Myocyte (in vitro differentiated cells): ENCODE measurements around the gene MEAF6. TPM values are rescaled to one million over a fixed set of nuclear protein-coding genes. Genes with fewer than 3 reads are reported as not detected.
"Not testable (repeated sequence)": the region's sequence is repeated elsewhere in the genome, so short reads cannot be mapped to it uniquely, and the experiment has no call there.

ENCODE experiments used
- DNase-seq: peaks from one replicate; pipeline ENCODE4 v3.0.0-alpha.2; 2012; ENCODE audit warnings: low read depth
- total RNA-seq: library from RNA; depleted of rRNA; stranded (reverse); fragments of >200 nt; gene quantifications from 2 replicates; pipeline ENCODE4 v1.2.3, GENCODE V29; 2014

Gene MEAF6
- total RNA-seq, 1 donor from 2014 or later = 88.6 TPM

DNA sequence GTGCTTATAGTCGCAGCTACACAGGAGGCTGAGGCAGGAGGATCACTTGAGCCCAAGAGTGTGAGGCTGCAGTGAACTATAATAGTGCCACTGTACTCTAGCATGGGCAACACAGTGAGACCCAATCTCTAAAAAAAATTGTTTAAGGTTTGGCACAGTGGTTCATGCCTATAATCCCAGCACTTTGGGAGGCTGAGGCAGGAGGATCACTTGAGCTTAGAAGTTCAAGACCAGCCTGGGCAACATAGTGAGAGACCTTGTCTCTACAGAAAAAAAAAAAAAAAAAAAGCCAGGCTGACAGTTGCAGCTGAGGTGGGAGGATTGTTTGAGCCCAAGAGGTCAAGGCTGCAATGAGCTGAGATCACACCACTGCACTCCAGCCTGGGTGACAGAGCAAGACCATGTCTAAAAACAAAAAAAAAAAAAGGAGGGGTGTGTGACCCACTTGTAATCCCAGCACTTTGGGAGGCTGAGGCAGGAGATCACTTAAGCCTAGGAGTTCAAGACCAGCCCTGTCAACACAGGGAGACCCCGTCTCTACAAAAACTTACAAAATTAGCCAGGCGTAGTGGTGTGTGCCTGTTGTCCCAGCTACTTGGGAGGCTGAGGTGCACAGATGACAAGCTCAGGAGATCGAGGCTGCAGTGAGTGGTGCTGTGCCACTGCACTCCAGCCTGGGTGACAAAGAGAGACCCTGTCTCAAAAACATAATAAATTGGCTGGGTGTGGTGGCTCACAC lies 18.0 kb upstream of the MEAF6 start:
- DNase-seq = not testable (repeated sequence)

DNA sequence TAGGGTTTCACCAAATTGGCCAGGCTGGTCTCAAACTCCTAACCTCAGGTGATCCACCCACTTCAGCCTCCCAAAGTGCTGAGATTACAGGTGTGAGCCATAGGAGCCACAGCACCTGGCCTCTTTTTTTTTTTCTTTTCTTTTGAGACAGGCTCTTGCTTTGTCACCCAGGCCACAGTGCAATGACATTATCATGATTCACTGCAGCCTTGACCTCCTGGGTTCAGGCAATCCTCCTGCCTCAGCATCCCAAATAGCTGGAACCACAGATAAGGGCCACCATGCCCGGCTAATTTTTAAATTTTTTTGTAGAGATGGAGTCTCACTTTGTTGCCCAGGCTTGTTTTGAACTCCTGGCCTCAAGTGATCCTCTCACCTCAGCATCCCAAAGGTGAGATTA lies 15.3 kb upstream of the MEAF6 start:
- DNase-seq = not testable (repeated sequence)

DNA sequence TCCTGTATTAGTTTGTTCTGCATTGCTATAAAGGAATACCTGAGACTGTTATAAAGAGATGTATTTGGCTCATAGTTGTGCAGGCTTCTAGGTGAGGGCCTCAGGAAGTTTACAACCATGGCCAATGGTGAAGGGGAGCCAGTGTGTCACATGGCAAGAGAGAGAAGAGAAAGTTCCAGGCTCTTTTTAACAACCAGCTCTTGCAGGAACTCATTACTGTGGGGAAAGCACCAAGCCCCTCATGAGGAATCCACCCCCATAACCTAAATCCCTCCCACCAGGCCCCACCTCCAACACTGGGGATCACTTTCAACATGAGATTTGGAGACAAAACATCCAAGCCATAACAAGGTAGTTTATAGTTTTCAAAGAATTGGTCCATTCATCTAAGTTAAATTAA lies 5.0 kb upstream of the MEAF6 start:
- DNase-seq = no peak

DNA sequence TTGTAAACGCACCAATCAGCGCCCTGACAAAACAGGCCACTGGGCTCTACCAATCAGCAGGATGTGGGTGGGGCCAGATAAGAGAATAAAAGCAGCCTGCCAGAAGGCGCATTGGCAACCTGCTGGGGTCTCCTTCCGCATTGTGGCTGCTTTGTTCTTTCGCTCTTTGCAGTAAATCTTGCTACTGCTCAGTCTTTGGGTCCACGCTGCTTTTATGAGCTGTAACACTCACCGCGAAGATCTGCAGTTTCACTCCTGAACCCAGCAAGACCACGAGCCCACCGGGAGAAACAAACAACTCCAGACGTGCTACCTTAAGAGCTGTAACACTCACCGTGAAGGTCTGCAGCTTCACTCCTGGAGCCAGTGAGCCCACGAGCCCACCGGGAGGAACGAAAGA lies 4.4 kb upstream of the MEAF6 start:
- DNase-seq = not testable (repeated sequence)

DNA sequence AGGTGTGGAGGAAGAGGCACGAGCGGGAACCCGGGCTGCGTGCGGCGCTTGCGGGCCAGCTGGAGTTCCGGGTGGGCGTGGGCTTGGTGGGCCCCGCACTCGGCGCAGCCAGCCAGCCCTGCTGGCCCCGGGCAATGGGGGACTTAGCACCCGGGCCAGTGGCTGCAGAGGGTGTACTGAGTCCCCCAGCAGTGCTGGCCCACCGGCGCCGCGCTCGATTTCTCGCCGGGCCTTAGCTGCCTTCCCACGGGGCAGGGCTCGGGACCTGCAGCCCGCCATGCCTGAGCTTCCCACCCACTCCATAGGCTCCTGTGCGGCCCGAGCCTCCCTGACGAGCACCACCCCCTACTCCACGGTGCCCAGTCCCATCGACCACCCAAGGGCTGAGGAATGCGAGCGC lies 3.7 kb upstream of the MEAF6 start:
- DNase-seq = not testable (repeated sequence)

DNA sequence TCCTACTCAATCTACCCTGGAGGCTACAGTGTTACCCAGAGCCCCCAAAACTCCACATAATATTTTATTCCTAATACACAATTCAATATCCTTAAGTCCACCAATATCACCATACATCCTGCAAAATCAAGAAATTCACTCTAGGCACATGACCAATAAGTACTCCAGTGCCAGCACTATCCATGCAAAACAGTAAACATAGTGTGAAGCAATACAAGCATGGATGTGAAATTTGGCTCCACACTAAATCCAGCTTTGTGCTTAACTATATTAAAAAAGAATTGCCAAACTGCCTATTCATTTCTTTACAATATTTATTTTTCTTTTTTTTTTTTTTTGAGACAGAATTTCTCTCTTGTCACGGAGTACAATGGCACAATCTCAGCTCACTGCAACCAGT lies 3.0 kb upstream of the MEAF6 start:
- no peak for DNase-seq

DNA sequence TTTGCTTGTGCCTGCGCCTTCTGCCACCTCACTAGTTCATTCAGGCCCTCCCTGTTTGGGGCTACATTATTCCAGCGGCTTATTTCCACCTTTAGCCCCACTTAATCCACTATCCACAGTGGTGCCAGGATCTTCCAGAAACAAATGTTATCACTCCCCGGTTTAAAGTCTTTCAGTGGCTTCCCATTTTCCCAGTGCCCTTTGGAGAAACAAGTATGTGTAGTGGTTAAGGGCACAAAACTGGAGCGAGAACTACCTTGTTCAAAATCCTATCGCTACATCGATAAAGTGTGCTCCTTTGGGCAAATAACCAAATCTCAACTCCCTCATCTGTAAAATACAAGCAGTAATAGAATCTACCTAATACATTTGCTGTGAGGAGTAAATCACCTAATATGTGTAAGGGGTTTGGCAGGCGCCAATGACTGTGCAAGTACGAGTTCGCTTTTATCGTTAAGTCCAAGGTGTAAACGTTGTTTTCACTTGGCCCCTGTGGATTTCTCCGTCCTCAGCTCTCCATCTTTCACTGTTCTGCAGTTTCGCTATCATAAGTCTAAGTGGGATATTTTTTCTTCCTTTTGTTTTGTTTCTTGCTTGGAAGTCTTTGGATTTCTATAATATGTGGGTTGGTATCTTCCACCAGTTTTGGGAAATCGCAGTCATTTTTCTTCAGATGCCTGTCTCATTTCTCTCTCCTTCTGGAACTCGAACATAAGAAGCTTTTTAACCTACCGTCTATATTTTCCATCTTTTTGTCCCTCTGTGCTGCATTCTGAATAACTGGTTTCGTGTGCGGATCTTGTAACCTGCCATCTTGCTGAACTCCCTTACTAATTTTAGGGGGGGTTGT lies 844 bp upstream of the MEAF6 start:
- no peak for DNase-seq

DNA sequence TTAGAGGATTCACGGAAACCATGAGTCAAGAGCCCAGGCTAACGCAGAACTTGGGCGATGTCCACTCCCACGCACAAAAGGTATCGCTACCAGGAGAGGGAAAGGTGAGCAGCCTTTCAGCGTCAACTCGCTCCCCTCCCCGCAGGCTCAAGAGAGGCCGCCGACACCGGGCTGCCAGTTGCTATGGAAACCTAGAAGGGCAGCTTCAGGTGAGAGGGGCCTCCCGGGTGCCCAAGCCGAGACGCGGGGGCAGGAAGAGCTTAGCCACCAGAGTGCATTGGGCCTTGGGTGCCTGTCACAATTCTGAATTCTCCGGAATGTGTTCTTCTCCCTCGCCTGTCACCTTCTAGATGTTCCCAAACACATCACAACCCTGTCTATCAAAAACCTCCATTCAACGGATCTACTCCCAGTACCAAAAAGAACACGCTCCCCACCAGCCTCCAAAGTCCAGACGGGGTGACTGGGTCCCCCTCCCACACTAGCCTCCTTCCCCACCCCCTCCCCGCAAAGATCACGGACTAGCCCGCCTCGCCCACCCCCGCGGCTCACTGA lies 694 bp downstream of the MEAF6 start:
- no peak for DNase-seq

DNA sequence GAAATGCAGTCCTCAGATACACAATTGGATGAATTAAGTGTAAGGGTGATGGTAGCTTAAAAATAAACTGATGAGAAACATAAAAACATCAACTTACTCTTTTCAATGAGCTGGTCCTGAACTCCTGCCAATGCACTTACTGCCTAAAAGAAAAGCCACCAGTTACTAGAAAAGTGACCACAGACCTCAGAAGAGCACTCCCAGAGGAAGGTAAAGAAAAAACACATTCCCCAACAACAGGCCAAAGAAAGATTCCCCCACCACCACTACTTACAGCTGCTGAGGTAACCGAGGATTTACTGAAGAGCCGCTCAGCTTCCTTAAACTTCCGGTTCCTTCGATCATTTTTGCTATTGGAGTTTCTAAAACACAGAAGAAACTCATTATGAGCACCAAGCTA lies 5.4 kb downstream of the MEAF6 start:
- DNase-seq = peak; percentile 46

DNA sequence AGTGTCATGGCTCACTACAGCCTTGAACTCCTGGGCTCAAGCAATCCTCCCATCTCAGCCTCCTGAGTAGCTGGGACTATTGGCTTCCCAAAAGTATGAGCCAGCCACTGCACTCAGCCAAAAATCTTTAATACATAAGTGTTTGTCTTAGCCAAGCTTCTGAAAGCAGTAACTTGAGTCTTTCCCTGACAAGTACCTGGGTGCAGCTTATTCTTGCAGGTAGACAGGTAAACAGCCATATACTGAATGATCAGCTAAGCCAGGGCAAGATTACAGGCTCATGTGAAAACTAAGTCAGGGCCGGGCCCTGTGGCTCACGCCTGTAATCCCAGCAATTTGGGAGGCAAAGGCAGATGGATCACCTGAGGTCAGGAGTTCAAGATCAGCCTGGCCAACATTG lies 7.8 kb downstream of the MEAF6 start:
- no peak for DNase-seq

DNA sequence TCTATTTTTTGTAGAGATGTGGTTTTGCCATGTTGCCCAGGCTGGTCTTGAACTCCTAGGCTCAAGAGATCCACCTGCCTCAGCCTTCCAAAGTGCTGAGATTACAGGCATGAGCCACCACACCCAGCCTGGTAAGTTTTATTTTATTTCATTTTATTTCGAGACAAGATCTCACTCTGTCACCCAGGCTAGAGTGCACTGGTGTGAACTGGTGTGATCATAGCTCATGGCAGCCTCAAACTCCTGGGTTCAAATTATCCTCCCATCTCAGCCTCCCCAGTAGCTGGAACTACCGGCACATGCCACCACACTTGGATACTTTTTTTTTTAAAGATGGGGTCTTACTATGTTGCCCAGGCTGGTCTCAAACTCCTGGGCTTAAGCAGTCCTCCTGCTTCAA lies 11.8 kb downstream of the MEAF6 start:
- DNase-seq = not testable (repeated sequence)

DNA sequence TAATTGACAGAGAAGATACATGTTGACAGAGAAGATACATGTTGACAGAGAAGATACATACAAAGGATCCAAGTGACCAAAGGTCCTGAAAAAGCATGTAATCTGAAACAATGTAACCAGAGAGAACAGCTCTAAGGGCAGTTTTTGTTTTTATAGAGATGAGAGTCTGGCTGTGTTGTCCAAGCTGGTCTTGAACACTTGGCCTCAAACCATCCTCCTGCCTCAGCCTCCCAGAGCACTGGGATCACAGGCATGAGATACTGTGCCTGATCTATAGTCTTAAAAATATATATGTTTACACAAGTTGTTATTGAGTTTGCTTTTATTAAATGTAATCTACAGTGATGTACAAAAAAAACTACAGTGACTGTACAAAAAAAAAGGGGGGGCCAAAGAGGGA lies 12.5 kb downstream of the MEAF6 start:
- DNase-seq = no peak

DNA sequence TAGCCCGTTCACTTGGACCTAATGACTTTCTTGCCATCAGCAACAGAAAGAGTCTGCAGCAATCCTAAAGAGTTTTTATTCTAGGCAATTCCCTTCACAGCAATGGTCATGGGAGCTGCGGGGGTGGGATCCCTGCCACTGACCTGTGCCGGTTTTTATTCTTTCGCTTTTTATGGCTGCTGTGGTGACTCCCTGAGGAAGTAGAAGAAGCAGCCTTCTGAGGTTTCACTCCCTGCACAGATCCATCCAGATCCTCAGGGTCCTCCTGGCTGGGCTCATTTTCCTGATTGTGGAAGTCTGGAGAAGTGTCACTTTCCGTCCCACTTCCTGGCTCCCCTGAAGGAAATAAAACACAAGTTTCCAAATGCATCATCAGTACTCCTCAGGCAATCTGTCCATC lies 12.9 kb downstream of the MEAF6 start:
- DNase-seq = no peak

DNA sequence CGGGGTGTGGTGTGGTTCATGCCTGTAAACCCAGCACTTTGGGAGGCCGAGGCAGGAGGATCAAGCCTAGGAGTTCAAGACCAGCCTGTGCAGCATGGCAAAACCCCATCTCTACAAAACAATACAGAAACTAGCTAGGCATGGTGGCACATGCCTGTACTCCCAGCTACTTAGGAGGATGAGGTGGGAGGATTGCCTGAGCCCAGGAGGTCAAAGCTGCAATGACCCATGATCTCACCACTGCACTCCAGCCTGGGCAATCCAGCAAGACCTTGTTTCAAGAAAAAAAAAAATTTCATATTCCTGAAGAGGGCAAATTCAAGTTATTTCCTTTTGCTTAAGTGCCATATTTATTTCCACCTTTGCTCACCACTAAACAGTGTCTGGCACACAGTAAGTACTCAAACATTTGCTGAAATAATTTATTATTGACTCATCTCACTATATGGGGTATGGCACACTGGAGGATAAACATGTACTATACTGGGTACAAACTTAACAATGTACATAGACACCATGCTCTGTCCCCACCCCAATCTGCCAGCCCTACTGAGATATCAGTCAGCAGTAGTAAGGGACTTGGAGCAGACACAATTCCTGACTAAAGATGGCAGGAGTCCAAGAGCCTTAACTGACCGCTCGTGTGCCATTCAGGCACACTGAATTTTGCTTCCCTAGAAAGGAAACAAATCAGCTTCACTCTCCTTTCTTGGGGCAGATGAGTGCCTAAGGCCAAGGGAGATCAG lies 15.5 kb downstream of the MEAF6 start:
- DNase-seq = peak; percentile 86

DNA sequence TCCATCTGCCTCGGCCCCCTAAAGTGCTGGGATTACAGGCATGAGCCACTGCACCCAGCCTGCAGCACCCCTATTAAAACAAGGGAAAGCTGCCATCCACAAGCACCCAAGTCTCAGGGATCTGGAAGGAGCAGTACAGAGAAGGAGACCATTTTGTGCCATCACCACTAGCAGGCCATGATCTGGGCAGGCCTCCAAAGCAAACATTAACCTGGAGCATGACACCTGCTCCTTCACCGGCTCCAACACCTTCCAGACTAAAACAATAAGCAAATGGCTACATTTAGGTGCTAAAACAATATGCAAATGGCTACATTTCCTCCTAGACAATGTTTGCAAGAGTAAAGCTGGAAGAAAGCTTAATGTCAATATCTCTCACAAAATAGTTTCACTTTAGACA lies 16.7 kb downstream of the MEAF6 start:
- no peak for DNase-seq

DNA sequence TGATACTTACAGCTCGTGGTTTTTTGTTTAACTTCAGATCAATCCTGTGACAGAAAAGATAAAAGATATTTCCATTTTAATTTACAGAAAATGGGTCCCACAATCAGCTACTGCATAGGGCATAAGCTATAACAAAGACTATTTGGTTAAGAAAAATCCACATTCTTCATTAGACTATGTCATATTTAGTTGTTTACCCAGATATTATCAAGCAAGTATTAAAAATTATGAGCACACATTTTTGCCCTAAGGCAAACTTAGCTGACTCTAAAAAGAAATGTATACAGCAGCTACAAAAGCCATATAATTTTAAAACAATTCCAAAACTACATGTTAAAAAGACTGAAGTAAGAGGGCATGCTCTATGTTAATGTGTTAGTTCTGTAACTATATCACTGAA lies 18.7 kb downstream of the MEAF6 start:
- DNase-seq = no peak

DNA sequence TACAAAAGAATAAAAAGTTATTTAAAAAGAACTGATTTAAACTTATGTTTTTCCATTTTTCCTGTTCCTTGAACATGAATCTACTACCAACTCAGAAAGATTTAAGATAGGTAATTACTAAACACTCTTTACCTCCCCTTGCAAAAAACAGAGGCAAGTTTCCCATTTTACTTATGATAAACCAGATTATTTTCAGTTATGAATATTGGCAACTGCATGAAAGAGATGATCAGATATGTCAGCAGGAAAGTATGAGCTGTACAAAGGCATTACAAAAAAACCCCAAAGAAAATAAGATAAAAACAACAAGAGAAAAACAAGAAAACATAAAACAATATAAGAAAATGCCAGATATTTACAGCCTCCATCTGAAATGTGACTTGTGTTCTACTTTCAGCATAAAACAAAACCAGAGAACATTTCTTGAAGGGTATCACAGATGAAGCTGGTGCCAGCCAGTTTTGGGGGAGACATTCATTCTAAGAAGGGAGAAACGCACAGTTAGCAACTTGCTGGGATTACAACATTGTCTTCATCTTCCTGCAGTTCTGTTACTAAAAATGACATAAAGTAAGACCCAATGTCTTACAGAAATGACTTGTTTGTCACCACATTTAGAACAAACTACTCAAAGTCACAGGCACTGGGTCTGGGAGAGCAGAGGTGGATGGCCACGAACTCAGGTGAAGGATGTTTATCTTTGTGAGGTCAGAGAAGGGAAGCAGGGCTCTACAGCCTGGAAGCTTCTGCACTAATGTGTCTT lies 21.0 kb downstream of the MEAF6 start:
- no peak for DNase-seq

DNA sequence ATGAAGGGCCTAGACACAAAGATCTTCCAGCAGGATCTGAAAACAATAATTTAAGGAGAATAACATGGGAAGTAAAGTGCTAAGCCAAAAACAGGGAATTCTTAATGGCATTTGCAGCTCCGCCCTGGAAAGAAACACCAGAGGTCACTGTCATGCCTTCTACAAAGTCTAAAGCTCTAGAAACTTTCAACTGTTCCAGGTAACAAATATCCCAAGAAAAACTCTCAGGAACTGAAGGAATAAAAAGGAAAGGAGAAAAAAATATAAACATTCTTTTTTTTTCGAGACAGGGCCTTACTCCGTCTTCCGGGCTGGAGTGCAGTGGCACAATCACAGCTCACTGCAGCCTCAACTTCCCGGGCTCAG lies 27.0 kb downstream of the MEAF6 start:
- DNase-seq = no peak

DNA sequence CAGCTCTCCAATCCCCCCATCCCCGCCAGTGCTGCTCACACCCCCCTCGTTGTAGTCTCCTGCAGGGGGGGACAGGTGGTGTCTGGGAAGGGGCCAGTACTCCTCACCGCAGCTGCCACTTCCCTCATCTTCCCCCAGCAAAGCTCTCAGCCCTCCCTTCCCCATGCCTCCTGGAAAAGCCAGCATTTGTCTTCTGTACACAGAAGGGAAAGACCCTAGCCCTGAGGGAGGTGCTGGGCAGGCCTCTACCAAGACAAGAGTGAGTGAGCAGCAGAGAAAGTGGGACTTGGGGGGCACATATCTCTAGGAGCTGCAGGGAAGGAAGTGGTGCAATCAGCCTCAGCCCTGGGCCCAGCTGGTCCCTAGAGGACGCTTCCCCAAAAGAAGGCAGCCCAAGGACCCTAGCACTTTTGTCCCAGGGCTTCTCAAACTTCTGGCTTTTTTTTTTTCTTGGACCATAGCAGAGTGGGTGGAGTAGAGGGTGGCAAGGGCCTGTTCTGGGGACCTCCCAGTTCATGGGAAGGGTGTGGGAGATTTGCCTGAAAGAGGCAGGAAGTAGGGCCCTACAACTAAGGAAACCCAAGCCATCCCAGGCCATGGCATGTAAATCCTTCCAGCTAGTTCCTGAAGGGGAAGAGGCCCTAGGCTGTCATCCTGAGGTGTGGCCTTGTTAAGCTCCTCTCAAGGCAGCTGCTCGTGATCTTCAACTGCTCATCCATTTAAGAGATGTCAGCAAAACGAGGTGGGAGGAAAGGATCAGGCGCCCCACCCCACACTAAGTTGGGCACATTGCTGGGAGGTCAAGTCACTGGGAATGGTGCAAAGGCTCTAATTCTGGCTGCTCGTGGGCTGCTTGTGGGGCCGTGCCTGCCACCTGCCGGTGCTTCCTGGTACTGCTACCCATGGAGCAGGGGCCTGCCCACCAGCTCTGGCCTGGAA lies 27.6 kb downstream of the MEAF6 start:
- DNase-seq = peak; percentile 95
